Inferior parietal cortex (tissue), 1 donor: ENCODE data around the gene PPP1R1A.
A peak's percentile ranks its signal among the peaks of the same experiment; 100 is the strongest.

ENCODE experiments used
- DNase-seq: peaks from one replicate; pipeline ENCODE4 v3.0.0-alpha.2; 2016; ENCODE audit errors: extremely low spot score

The PPP1R1A gene

GRCh38 chr12:54603173-54603814 is 14.8 kb upstream of the PPP1R1A start:
- peak; percentile 81 for DNase-seq

DNA sequence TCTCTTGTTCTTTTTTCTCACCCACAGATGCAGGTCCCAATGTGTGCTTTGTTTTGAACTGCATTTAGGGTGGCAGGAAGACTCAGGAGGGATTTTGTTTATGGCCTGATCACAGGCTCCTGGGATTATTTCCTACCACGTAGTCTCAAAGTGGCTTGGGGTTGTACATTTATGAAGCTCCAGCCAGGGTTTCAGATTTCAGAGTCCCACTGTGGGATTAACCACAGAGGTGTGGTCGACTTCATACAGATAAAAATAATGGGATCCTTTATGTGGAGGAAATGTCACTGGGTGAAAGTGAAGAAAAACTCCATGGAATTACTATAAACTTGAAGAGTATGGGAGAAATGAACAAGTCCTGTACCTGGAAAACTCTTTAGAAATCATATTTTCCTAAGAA is 14.2 kb upstream of the PPP1R1A start:
- DNase-seq, result no peak

DNA sequence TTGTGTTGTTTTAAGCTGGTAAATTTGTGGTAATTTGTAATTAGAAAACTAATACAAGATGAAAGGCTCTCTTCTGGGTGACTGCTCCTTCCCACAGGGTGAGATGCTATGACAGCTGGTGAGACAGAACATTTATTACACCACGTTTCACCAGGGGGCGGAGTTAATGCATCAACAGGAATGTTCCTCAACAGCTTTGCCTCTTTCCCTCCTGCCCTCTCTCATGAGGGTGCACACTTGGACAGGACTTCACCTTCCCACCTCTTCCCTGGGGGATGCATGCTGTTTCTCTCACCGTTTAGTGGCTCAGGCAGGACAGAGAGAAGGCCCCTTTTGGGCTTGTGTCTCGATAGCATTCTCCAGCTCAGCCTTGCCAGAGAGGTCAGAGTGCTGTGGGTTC is 13.4 kb upstream of the PPP1R1A start:
- DNase-seq, result no peak

DNA sequence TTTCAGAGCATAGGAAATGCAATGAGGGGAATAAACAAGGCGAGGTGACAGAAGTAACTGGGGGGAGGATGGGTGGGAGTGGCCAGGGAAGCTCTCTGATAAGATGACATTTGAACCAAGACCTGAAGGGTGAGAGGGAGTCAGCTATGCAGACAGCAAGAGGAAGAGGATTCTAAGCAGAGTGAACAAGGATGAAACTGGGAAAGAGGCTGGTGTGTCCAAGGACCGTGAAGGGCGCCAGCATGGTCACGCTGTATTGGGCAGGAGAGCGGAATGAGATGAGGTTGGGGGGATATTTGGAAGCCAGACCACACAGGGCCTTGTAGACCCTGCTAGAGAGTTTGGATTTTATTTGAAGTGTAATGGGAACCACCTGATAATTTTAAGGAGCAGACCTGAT is 10.5 kb upstream of the PPP1R1A start:
- no peak for DNase-seq

DNA sequence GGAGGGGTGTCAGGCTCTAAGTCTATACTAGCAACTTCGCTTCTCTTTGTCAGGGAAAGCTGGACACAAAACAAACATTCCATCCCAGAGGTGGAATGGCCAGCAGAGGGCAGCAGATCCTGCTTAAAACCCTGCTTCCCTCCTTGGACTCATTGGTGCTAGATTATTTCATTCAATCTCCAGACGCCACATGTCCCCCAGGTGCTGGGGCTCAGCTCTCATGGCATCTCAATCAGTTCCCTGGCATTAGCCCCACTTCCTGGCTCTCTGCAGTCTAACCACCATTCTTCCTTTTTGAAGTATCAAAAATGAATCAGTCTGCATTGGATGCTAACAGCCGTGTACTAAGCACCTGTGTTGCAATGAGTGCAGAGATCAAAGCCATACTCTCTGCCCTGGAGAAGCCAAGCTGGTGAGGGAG is 8.1 kb upstream of the PPP1R1A start:
- peak; percentile 83 for DNase-seq

DNA sequence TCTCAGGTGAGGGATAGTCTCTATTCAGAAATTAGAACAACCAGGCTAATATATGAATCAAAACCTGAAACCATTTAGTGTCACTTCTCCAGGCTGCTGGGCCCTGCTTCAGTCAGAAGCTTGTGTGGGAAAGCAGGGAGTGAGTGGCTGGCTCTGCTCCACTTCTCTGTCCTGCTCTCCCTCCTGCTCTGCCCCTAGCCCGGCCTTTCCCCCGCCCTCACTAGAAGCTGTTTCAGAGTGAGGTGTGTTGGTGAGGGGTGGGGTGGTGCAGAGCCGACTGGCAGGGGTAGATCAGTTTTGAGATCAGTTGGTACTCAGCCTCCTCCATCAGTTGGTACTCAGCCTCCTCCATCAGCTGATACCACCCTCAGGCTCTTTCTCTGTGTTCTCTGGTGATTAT is 7.0 kb upstream of the PPP1R1A start:
- no peak for DNase-seq

DNA sequence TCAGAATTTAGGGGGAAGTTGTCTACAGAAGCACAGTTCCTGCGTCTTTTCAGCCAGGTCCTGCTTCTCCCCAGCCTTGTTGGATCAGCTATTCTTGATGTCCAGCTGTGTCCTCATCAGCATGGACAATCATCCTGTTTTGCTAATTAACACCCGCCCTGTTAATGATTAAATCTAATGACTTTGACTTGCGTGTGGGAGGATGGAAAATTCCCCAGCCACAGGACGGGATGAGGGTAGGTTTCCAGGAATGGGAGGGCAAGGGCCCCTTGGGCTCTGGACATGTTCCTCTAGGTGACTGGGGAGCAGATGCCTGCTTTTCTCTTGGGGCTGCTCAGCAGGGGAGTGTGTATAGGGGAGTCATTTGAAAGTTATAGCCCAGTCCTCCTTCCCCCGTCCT is 5.3 kb upstream of the PPP1R1A start:
- DNase-seq, result no peak

GRCh38 chr12:54593135-54593534 is 4.7 kb upstream of the PPP1R1A start:
- no peak for DNase-seq

GRCh38 chr12:54592316-54592715 is 3.9 kb upstream of the PPP1R1A start:
- no peak for DNase-seq

- no peak for DNase-seq
These were observed 2.6 kb upstream of the PPP1R1A start for GRCh38 chr12:54590978-54591591.

DNA sequence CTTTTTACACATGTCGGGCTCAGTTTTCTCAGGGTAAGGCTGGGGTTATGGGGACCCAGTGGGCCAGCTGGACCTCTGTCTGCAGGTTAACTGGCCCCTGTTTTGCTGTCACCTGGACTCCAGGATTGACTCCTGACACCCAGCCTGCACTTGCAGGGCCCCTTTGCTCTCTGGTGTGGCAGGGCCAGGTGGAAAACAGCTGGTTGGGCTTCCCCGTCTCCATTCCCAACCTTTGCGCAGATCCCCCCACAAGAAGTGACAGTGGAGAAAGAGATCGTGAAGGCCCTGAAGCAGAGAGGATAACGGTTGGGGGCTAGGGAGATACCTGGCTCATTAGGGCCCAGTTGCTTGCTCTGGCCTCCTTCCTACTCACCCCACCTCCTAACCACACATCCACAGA is 1.5 kb upstream of the PPP1R1A start:
- DNase-seq, result no peak

DNA sequence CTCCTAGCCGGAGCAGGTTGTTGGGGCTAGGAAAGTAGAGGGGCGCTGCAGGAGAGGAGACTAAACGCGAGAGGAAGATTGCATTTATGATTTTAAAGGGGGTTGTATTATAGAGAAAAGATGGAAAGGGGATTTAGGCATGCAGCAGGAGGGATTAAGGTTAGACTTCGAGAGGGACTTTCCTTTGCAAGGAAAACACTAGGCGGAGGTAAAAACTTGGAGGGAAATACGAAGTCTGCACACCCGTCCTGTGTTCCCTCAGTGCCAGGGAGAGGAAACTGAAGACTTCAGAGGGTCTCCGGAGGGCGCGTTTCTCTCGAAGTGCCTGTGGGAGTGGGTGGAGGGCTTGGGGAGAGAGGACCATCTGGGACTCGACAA is 420 bp upstream of the PPP1R1A start:
- no peak for DNase-seq

DNA sequence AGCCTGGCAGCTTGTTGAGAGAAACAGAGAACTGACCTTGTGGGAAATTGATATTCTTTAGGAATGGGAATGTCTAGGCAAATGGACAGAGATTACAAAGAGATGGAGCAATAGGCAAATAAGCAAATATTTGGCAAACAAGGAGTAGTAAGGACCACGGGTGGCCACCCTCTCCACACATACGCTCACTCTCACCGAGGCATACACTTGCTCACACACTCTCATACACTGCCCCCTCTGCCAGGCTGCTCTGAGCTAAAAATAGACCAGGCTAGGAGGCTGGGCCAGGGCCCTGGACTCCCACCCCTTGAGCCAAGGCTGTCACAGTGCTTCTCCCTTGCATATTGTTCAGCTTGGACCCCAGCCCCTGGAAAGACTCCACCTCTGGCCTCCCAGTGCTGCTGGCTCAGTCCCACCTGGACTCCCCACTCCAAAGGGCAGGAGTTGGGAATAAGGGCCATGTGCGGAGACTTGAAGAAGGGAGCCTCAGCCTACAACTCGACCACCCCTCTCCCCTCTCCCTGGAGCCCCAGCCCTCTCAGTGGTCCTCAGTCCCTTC is 1.1 kb downstream of the PPP1R1A start:
- no peak for DNase-seq

DNA sequence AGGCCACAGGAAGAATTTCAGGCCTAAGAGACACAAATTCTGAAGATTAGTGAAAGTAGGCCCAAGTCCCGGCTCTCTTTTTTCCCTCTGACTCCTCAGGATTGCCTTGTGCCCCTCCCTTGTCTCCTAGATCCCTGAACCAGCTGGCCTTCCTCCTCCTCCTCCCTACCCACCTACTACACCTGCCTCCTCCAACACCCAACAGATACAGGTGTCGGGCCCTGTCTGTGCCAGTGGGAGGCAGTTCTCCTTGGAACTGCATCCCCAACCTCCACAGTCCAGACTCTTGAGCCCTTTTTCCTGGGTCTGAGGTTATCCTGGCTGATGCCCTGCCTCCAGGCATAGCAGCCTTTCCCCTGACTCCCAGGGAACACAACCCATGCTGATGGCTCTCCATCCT is 1.8 kb downstream of the PPP1R1A start:
- DNase-seq, result no peak

DNA sequence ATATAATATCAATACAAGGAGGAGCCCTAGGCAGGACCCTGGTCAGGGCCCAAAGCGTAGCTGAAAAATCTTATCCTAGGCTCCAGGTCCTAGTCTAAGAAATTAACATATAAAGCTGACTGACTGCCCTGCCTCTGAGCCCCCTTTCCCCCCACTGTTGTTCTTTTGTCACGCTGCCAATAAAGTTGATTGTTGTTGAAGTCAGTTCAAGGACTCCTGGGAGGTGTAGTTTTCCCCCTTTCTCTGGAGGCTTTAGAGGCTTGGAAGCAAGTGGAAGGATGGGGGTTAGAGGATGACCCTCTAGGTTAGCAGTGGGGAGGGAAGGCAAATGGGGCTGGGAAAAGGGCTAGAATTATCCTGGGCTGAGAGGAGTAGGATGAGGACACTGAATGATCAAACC is 3.2 kb downstream of the PPP1R1A start:
- DNase-seq, result no peak

GRCh38 chr12:54584128-54584527 is 4.3 kb downstream of the PPP1R1A start:
- no peak for DNase-seq

DNA sequence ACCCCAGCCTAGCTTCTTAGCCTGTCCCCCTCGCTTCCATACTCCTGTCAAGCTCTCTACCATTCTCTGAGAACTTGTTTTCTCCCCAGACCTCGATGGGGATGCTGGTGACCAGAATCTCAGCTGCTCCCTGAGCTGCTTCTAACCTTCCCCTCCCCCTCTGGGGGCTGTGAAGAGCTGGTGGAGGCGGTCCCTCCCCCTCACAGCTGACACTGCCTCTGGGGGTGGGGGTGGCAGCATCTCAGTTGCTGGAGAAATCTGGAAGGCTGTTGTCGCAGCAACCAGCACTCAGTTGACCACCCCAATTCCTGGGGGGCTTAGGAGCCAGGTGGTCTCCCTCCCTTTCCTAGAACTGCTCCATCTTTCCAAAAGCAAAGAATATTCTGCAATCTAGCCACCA is 4.7 kb downstream of the PPP1R1A start:
- no peak for DNase-seq

GRCh38 chr12:54581412-54581811 is 7.0 kb downstream of the PPP1R1A start:
- DNase-seq, result no peak

DNA sequence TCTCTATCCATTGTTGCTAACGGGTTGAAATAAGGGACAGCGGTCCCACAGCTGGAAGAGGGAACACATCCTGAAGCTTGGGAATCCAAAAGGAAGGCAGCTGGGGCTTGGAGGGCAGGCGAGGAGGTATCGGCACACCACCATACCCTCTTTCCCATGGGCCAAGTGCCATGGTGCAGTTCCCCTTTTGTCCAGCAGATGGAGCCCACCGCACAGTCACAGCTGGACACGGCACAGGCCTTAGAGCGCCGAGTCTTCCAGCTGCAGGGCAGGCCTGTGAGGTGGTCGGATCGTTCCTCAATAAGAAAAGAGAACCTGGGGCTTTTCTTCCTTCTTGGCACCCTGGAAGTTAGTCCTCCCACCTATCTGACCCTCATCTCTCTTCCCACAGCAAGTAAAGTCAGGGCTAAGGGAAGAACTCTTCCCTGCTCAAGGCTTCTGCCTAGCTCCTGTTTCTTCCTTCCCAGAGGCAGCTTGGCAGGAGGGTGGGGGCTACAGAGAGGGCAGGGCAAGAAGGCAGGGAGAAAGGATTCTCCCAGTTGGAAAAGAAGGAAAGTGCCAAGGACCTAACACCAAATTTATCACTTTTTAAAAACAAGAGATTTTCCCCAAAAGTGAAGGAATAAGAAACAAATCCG is 8.6 kb downstream of the PPP1R1A start:
- DNase-seq, result peak; percentile 91

GRCh38 chr12:54579258-54579657 is 9.2 kb downstream of the PPP1R1A start:
- DNase-seq, result no peak

DNA sequence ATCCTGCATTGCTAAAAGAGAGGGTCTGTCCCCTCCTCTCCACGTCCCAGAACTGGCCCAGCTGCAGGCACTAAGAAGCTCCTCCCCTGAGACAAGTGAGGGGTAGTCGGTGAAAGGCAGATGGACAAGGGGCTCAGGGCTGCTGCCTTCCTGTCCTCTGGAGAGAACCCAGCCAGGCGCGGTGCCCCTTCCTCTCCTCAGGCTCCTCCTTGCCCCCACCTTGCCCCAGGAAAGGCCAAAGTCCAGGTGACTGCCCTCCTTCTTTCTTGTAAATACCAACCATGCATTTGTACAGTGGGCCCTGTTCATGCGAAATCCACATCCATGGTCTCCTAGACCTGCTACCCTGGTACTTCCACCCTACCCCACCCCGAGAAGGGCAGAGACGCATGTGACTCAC is 9.7 kb downstream of the PPP1R1A start:
- no peak for DNase-seq

DNA sequence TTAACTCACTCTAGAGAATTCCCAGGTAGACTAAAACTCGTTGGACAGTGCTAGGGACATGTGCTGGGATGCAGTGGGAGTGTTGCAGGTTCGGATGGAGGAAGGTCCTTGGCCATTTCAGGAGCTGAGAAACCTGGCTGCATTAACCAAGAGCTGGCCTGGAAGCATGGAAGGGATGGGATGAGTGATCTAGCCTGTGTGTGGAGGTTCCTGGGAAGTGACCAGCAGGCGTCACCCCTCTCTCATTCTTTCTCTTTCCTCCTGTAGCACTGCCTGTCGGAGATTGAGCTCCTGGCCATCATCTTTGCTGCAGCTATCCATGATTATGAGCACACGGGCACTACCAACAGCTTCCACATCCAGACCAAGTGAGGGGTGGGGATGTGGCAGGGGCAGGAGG is 15.6 kb downstream of the PPP1R1A start:
- no peak for DNase-seq
